Muscle layer of colon (tissue), 2 donors: ENCODE data around the gene EIF4G3.
"Not testable (repeated sequence)": the region's sequence is repeated elsewhere in the genome, so short reads cannot be mapped to it uniquely, and the experiment has no call there.

Experiments used
- H3K27ac ChIP-seq: one replicate; pipeline ENCODE4 v1.7.0; 2013; ENCODE audit warnings: low read depth, mild to moderate bottlenecking, low read length, moderate library complexity
- H3K27me3 ChIP-seq, 2 donors: one replicate each; pipeline ENCODE4 v1.7.0; 2013; ENCODE audit warnings: low read length in 2 of 2, mild to moderate bottlenecking in 2 of 2; ENCODE audit not compliant: insufficient read depth in 2 of 2, control insufficient read depth in 1 of 2
- H3K36me3 ChIP-seq: one replicate; pipeline ENCODE4 v1.7.0; 2013; ENCODE audit warnings: mild to moderate bottlenecking, low read length; ENCODE audit not compliant: insufficient read depth
- H3K4me1 ChIP-seq: one replicate; pipeline ENCODE4 v1.7.0; 2013; ENCODE audit warnings: mild to moderate bottlenecking, low read length; ENCODE audit not compliant: insufficient read depth
- H3K4me3 ChIP-seq, 2 donors: one replicate each; pipeline ENCODE4 v1.7.0; 2013; ENCODE audit warnings: low read length in 2 of 2, low read depth in 1 of 2, mild to moderate bottlenecking in 1 of 2, moderate library complexity in 1 of 2
- H3K9ac ChIP-seq: one replicate; pipeline ENCODE4 v1.7.0; 2013; ENCODE audit warnings: low read length
- H3K9me3 ChIP-seq: one replicate; pipeline ENCODE4 v1.7.0; 2013; ENCODE audit warnings: mild to moderate bottlenecking, low read length
- donor health status: abdominal sarcoma.
- donor health status: Adenocarcinoma of cecum.

Gene EIF4G3

DNA sequence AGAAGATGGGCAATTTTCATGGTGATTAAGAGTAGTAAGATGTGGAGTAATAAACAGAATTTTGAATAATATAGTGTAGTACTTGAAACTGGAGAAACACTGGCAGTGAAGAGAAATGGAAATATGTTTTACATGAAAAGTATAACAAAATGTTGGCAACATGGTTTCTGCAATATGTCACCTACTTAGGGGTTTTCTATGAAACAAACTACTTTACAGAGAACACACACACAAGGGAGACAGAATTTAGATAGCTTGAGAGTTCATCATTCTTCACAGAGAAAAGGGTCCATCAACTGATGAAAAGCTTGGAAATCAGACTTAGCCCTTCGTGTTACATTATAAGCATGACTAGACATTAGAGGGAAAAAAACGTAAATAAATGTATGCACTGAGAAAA, 135.2 kb downstream of the EIF4G3 start:
- Histone ChIP-seq H3K9ac (no peak overlapping the region), H3K4me1 (peaks cover 23% of the 10 kb centered on the region), H3K4me3 (no peak overlapping the region), H3K27me3 (no peaks in the 10 kb centered on the region), H3K9me3 (no peaks in the 10 kb centered on the region), H3K27ac (no peak overlapping the region), H3K36me3 (no peaks in the 10 kb centered on the region)

DNA sequence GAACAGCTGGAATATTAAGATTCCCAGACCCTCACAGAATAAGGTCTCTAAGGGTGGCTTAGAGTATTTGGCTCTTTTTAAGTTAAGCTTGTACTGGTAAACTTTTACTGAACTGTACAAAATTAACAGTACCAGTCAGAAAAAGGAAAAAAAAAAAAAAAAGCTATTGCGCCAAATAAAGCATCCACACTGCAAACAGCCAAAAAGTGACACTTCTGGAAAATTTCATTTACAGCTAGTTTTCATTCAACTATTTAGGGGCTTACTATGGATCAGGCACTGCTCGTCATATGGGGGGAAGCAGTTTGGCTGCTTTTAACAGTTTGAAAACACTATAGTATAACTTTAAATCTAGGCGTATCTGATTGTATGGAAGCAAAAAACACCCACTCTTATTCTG, 139.6 kb downstream of the EIF4G3 start:
- Histone ChIP-seq H3K9me3 (no peaks in the 10 kb centered on the region), H3K36me3 (no peaks in the 10 kb centered on the region), H3K27ac (no peak overlapping the region), H3K4me1 (peaks cover 23% of the 10 kb centered on the region), H3K4me3 (no peak overlapping the region), H3K27me3 (no peaks in the 10 kb centered on the region), H3K9ac (no peak overlapping the region)

DNA sequence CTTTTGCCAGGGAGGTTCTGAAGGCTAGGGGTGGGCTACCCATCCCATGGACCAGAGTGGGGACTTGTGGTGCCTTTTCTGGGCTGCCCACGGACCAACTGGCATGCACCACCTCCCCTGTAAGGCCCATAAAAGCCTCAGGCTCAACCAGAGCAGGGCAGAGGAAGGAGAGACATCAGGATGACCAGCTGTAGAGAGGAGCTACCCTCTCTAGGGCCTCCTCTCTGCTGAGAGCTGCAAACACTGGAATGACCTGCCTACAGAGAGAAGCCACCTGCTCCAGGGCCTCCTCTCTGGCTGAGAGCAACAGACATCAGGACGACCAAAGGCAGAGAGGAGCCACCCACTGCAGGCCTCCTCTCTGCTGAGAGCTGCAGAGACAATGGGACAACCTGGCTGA, 140.9 kb downstream of the EIF4G3 start:
- peaks cover 25% of the 10 kb centered on the region for H3K4me1 ChIP-seq
- no peak overlapping the region for H3K27ac ChIP-seq
- H3K36me3 ChIP-seq: no peaks in the 10 kb centered on the region
- no peaks in the 10 kb centered on the region for H3K9me3 ChIP-seq
- no peaks in the 10 kb centered on the region for H3K27me3 ChIP-seq
- H3K9ac ChIP-seq: no peak overlapping the region
- H3K4me3 ChIP-seq: no peak overlapping the region

GRCh38 chr1:21034725-21035628, 141.7 kb downstream of the EIF4G3 start:
- no peaks in the 10 kb centered on the region for H3K27me3 ChIP-seq
- no peak overlapping the region for H3K27ac ChIP-seq
- no peaks in the 10 kb centered on the region for H3K9me3 ChIP-seq
- H3K9ac ChIP-seq: no peak overlapping the region
- no peak overlapping the region for H3K4me3 ChIP-seq
- H3K36me3 ChIP-seq: no peaks in the 10 kb centered on the region
- peaks cover 25% of the 10 kb centered on the region for H3K4me1 ChIP-seq

DNA sequence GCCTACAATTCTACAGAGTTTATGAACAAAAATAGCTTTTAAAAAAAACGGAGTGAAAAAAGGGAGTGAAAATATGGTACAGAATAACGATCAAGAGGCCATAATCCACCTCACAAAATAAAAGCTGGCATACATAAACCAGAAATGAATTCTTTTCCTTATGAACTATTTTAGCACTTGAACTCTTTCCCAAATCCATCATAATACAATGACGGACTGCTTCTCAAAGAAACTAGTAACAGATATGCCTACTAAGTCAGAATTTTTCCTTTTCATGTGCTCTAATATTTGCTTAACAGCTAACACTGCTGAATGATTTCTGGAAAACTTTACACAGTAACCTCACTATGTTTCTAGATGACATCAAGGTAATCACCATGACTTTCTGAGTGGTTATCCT, 144.0 kb downstream of the EIF4G3 start:
- H3K4me1 ChIP-seq: peaks cover 32% of the 10 kb centered on the region
- H3K4me3 ChIP-seq: no peak overlapping the region
- no peaks in the 10 kb centered on the region for H3K36me3 ChIP-seq
- no peaks in the 10 kb centered on the region for H3K27me3 ChIP-seq
- H3K9ac ChIP-seq: no peak overlapping the region
- H3K9me3 ChIP-seq: no peaks in the 10 kb centered on the region
- H3K27ac ChIP-seq: no peak overlapping the region

DNA sequence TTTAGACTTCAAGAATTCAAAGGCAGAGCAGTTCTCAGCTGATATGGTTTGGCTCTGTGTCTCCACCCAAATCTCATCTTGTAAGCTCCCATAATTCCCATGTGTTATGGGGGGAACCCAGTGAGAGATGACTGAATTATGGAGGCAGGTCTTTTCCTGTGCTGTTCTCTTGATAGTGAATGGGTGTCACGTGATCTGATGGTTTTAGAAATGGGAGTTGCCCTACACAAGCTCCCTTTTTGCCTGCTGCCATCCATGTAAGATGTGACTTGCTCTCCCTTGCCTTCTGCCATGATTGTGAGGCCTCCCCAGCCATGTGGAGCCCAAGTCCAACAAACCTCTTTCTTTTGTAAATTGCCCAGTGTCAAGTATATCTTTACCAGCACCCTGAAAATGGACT, 146.5 kb downstream of the EIF4G3 start:
- H3K36me3 ChIP-seq: no peaks in the 10 kb centered on the region
- H3K4me1 ChIP-seq: peaks cover 29% of the 10 kb centered on the region
- H3K4me3 ChIP-seq: no peak overlapping the region
- no peak overlapping the region for H3K27ac ChIP-seq
- H3K9ac ChIP-seq: no peak overlapping the region
- H3K27me3 ChIP-seq: no peaks in the 10 kb centered on the region
- no peaks in the 10 kb centered on the region for H3K9me3 ChIP-seq

DNA sequence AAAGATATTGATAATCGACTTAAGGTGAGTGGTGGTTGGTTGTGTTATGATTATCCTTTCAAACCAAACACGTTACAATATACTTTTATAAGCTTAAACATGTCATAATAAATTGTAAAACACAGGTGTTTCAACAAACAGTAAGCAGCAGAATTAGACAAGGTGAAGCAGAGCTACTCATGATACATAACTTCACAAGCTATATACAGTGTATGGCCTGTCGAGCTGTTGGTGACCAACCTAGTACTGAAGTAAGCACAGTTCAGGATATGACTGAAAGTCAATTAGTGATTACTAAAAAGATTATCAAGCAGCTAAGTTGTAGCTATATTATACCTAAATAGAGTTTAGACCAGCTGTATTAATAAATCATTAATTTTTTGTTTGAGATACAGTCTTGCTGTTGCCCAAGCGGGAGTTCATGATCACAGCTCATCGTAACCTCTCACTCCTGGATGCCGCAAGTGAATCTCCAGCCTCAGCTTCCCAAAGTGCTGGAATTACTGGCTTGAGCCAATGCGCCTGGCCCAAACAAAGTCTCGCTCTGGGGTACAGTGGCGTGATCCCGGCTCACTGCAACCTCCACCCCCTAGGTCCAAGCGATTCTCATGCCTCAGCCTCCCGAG, 148.1 kb downstream of the EIF4G3 start:
- H3K27me3 ChIP-seq: no peaks in the 10 kb centered on the region
- no peaks in the 10 kb centered on the region for H3K36me3 ChIP-seq
- H3K4me1 ChIP-seq: peaks cover 29% of the 10 kb centered on the region
- H3K9ac ChIP-seq: no peak overlapping the region
- no peak overlapping the region for H3K4me3 ChIP-seq
- H3K27ac ChIP-seq: no peak overlapping the region
- H3K9me3 ChIP-seq: no peaks in the 10 kb centered on the region

DNA sequence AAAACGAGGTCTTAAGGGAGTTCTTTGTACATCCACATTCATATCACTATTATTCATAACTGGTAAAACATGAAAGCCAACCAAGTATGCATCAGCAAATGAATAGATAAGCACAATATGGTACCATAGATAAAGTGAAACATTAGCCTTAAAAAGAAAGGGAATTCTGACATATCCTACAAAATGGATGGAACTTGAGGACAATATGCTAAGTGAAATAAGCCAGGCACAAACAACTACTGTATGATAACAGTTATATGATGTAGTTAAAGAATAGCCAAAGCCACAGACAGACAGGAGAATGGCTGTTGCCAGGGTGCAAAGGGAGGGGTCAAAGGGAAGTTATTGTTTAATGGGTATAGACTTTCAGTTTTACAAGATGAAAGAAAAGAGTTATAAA, 148.9 kb downstream of the EIF4G3 start:
- Histone ChIP-seq H3K27ac (no peak overlapping the region), H3K4me1 (peaks cover 22% of the 10 kb centered on the region), H3K9me3 (no peaks in the 10 kb centered on the region), H3K36me3 (no peaks in the 10 kb centered on the region), H3K4me3 (no peak overlapping the region), H3K9ac (no peak overlapping the region), H3K27me3 (no peaks in the 10 kb centered on the region)

GRCh38 chr1:21024918-21025317, 151.8 kb downstream of the EIF4G3 start:
- Histone ChIP-seq H3K9ac (no peak overlapping the region), H3K9me3 (no peaks in the 10 kb centered on the region), H3K4me1 (peaks cover 31% of the 10 kb centered on the region), H3K27me3 (no peaks in the 10 kb centered on the region), H3K27ac (no peak overlapping the region), H3K36me3 (no peaks in the 10 kb centered on the region), H3K4me3 (no peak overlapping the region)

GRCh38 chr1:21024136-21024896, 152.4 kb downstream of the EIF4G3 start:
- H3K4me1 ChIP-seq: peaks cover 32% of the 10 kb centered on the region
- H3K4me3 ChIP-seq, H3K27me3 ChIP-seq, H3K36me3 ChIP-seq, H3K27ac ChIP-seq, H3K9me3 ChIP-seq, H3K9ac ChIP-seq: not testable (repeated sequence)

GRCh38 chr1:21022279-21023040, 154.2 kb downstream of the EIF4G3 start:
- no peaks in the 10 kb centered on the region for H3K27me3 ChIP-seq
- H3K9me3 ChIP-seq: no peaks in the 10 kb centered on the region
- peak overlapping the region; percentile 48 for H3K27ac ChIP-seq
- H3K4me1 ChIP-seq: peaks cover 33% of the 10 kb centered on the region
- no peaks in the 10 kb centered on the region for H3K36me3 ChIP-seq
- H3K9ac ChIP-seq: no peak overlapping the region
- peak overlapping the region in 1 of 2 donors; percentile 6 for H3K4me3 ChIP-seq
